Measurements from ENCODE around the gene PTPN22. TPM values are rescaled to one million over a fixed set of nuclear protein-coding genes. Genes with fewer than 3 reads are reported as not detected.

The PTPN22 gene
- total and polyA plus RNA-seq, 9 of the 15 experiments (the other 6 are each of a cell fraction or from before 2014, with no cell fraction given): 0.45 to 4.6 (median 1.1) TPM

- TF ChIP-seq CBX1 (IDR thresholded peaks at IDR 0.05; ENCODE audit: low read depth): no peak
- no peak for TF ChIP-seq HSF4 (CRISPR knock-in tag; IDR thresholded peaks at IDR 0.05; ENCODE audit: borderline replicate concordance)
- TF ChIP-seq THRB (CRISPR knock-in tag; conservative IDR thresholded peaks at IDR 0.05): no peak
- TF ChIP-seq CEBPZ (IDR thresholded peaks at IDR 0.05; ENCODE audit: borderline replicate concordance, low read depth, low read length): no peak
- no peak for TF ChIP-seq ESRRA (IDR thresholded peaks at IDR 0.05; ENCODE audit: borderline replicate concordance, low read depth)
Measured at GRCh38 chr1:113899111-113899510, 27.6 kb upstream of the PTPN22 start (continued).

All from K562 (cell line).